Measurements from ENCODE around the gene C12orf60. TPM values are rescaled to one million over a fixed set of nuclear protein-coding genes. Genes with fewer than 3 reads are reported as not detected.

C12orf60 gene
- total RNA-seq, 1 experiment from 2014 or later: 1.9 TPM

DNA sequence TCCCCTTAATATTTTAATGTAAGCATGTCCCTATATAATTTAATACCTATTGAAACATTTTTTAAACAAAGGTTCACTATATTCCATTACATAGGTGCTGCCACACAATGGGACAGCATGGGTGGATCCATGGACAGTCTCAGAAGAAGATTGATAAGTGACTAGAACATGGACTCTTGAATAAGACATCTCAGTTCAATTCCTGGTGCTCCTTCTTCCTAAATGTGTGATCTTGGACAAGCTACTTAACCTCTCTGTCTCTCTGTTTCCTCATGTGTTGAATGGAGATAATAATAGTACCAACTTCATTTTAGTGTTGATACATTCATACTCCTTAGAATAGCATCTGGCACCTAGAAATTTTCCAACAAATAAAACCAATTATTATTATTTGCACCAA is 40.9 kb downstream of the C12orf60 start:
- no peak overlapping the region for H3K4me3 ChIP-seq (ENCODE audit: low read depth, low read length, poor library complexity, severe bottlenecking)
- no peak for TF ChIP-seq EZH2 (IDR thresholded peaks at IDR 0.05; ENCODE audit: borderline replicate concordance, low read depth, low read length, poor library complexity, severe bottlenecking)
- TF ChIP-seq, protein P1, sequence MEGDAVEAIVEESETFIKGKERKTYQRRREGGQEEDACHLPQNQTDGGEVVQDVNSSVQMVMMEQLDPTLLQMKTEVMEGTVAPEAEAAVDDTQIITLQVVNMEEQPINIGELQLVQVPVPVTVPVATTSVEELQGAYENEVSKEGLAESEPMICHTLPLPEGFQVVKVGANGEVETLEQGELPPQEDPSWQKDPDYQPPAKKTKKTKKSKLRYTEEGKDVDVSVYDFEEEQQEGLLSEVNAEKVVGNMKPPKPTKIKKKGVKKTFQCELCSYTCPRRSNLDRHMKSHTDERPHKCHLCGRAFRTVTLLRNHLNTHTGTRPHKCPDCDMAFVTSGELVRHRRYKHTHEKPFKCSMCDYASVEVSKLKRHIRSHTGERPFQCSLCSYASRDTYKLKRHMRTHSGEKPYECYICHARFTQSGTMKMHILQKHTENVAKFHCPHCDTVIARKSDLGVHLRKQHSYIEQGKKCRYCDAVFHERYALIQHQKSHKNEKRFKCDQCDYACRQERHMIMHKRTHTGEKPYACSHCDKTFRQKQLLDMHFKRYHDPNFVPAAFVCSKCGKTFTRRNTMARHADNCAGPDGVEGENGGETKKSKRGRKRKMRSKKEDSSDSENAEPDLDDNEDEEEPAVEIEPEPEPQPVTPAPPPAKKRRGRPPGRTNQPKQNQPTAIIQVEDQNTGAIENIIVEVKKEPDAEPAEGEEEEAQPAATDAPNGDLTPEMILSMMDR (conservative IDR thresholded peaks at IDR 0.05; ENCODE audit: low read depth, low read length): no peak
- H3K27ac ChIP-seq (ENCODE audit: low read depth, low read length, poor library complexity, severe bottlenecking): no peak overlapping the region
- H3K4me1 ChIP-seq (ENCODE audit: insufficient read depth, low read length, poor library complexity, severe bottlenecking): no peaks in the 10 kb centered on the region
- BruUV-seq (replicated peaks): no TSS peak
- DNase-seq (ENCODE audit: low spot score): no peak
- H3K27me3 ChIP-seq (replicated peaks; ENCODE audit: insufficient read depth, low read depth, low read length, poor library complexity): no peaks in the 10 kb centered on the region
- intact Hi-C loops (cut with micrococcal nuclease; ENCODE audit: unreplicated experiment): loop anchor here (5.0 to 10.0 kb wide), 2 partner anchors 310 to 683 kb away; no protein-coding TSS in a partner anchor
- ChIA-PET CTCF (interaction anchor here (2.3 kb wide), 1 partner anchor 151 kb away, joined by 13 read pairs; no protein-coding TSS in a partner anchor), POLR2A (ENCODE audit: low non-redundant PET) (no interaction called here)
- no peaks in the 10 kb centered on the region for H3K9me3 ChIP-seq (ENCODE audit: low read depth, low read length, poor library complexity, severe bottlenecking)
- H3K36me3 ChIP-seq (ENCODE audit: insufficient read depth, low read length, poor library complexity, severe bottlenecking): no peaks in the 10 kb centered on the region

DNA sequence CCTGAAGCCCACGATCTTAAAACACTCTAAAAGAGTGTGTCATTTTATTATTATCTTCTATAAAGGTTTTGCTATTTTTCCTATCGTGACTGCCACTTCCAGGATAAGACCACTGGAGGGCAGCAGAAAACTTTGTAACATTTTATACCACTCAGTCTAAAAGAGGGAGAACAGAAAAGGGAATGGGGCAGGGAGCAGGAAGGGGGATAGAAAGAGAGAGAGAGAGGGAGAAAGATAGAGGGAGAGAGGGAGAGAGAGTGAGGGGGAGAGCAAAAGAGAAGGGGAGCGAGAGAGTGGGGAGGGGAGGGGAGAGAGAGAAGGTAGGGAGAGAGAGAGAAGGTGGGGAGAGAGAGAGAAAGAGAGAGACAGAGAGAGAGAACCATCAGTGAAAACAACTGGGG is 41.9 kb downstream of the C12orf60 start:
- H3K36me3 ChIP-seq (ENCODE audit: insufficient read depth, low read length, poor library complexity, severe bottlenecking): no peaks in the 10 kb centered on the region
- no peak overlapping the region for H3K4me3 ChIP-seq (ENCODE audit: low read depth, low read length, poor library complexity, severe bottlenecking)
- H3K4me1 ChIP-seq (ENCODE audit: insufficient read depth, low read length, poor library complexity, severe bottlenecking): no peaks in the 10 kb centered on the region
- ChIA-PET POLR2A (ENCODE audit: low non-redundant PET) (no interaction called here), CTCF (interaction anchor here (2.3 kb wide), 1 partner anchor 150 kb away, joined by 13 read pairs; no protein-coding TSS in a partner anchor)
- BruUV-seq (replicated peaks): no TSS peak
- no peaks in the 10 kb centered on the region for H3K27me3 ChIP-seq (replicated peaks; ENCODE audit: insufficient read depth, low read depth, low read length, poor library complexity)
- H3K9me3 ChIP-seq (ENCODE audit: low read depth, low read length, poor library complexity, severe bottlenecking): no peaks in the 10 kb centered on the region
- intact Hi-C loops (cut with micrococcal nuclease; ENCODE audit: unreplicated experiment): loop anchor here (1.0 to 10.0 kb wide), 4 partner anchors 151 to 422 kb away; partner anchors contain the start of gene RERG
- TF ChIP-seq EZH2 (IDR thresholded peaks at IDR 0.05; ENCODE audit: borderline replicate concordance, low read depth, low read length, poor library complexity, severe bottlenecking): no peak
- TF ChIP-seq, protein P1 (conservative IDR thresholded peaks at IDR 0.05; ENCODE audit: low read depth, low read length): peak; percentile 84
- H3K27ac ChIP-seq (ENCODE audit: low read depth, low read length, poor library complexity, severe bottlenecking): no peak overlapping the region
- DNase-seq (ENCODE audit: low spot score): peak; percentile 79

DNA sequence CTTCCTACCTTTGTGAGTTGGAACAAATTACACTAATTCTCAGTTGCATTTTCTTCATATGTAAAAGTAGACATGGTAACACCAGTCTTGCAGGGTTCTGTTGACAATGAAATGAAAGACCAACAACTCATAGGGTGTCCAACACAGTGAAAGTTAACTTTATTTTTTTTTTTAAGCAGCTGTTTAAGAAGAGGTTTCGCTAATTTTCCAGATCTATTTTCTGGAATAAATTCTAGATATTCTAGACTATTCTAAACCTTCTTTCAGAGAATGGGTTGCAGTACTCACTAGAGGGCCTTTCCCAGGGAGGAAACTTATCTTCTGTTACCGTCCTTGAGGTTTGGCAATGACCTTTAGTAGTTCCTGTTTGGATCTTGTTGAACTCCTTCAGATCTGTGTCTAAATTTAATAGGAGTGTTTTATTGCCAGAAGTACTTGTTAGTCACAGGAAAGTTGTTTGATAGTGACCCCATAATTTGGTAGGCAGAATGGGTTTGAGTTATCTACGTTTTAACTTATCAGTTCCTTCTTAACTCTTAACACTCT is 42.6 kb downstream of the C12orf60 start:
- CTCF ChIA-PET: no interaction called here
- POLR2A ChIA-PET (ENCODE audit: low non-redundant PET): no interaction called here
- H3K27ac ChIP-seq (ENCODE audit: low read depth, low read length, poor library complexity, severe bottlenecking): no peak overlapping the region
- DNase-seq (ENCODE audit: low spot score): no peak
- intact Hi-C loops (cut with micrococcal nuclease; ENCODE audit: unreplicated experiment): loop anchor here (5.0 to 10.0 kb wide), 3 partner anchors 309 to 421 kb away; partner anchors contain the start of gene RERG
- H3K4me1 ChIP-seq (ENCODE audit: insufficient read depth, low read length, poor library complexity, severe bottlenecking): no peaks in the 10 kb centered on the region
- H3K9me3 ChIP-seq (ENCODE audit: low read depth, low read length, poor library complexity, severe bottlenecking): no peaks in the 10 kb centered on the region
- TF ChIP-seq, protein P1 (conservative IDR thresholded peaks at IDR 0.05; ENCODE audit: low read depth, low read length): no peak
- no peak for TF ChIP-seq EZH2 (IDR thresholded peaks at IDR 0.05; ENCODE audit: borderline replicate concordance, low read depth, low read length, poor library complexity, severe bottlenecking)
- H3K36me3 ChIP-seq (ENCODE audit: insufficient read depth, low read length, poor library complexity, severe bottlenecking): no peaks in the 10 kb centered on the region
- BruUV-seq (replicated peaks): no TSS peak
- H3K4me3 ChIP-seq (ENCODE audit: low read depth, low read length, poor library complexity, severe bottlenecking): no peak overlapping the region
- H3K27me3 ChIP-seq (replicated peaks; ENCODE audit: insufficient read depth, low read depth, low read length, poor library complexity): no peaks in the 10 kb centered on the region

Measured in A673 (cell line).